ENCODE data around the gene DENND1A. TPM values are rescaled to one million over a fixed set of nuclear protein-coding genes. Genes with fewer than 3 reads are reported as not detected.

Gene DENND1A
- total RNA-seq, 3 donors from 2014 or later: 18.4 to 21.3 (median 20.1) TPM

DNA sequence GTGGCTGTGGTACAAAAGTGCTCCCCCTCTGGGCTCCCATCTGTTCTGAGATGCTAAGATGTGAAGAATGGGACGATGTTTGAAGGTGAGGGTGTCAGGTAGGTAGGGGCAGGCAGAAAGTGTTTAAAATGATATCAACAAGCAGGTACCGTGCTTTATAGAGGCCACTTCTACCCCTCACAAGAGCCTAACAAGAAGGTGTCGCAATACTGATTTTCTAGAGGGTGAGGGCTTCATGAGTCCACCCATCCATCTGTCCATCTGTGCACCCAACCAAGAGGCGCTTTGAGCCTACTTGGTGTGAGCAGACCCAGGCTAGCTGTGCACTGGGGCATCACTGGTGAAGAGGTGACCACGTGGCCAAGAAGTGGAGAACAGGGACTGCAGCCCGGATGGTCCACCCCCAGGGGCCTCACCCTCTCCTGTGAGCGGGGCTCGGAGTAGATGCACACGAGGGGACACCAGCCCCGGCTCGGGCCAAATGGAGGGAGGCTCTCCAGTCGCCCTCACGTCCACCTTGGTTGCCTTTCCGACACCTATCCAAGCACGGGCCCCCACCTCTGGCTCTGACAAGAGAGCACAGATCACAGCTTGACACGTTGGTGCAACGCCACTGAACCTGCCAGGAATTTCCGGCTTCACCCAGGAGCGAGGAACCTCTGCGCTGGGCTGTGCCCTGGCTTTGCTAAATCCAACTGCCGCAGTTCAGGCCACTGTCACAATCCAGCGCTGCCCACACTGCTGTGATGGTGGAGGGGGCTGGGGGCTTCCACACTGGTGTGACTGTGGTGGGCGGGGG lies 539.4 kb downstream of the DENND1A start:
- TF ChIP-seq POLR2AphosphoS5 (IDR thresholded peaks at IDR 0.05): no peak
- intact Hi-C loops (cut with DNase I; ENCODE audit: low total_unique reads): no loop called here
- Histone ChIP-seq H3K4me3 (no peak overlapping the region), H3K9me3 (no peaks in the 10 kb centered on the region), H3K27ac (no peak overlapping the region), H3K27me3 (no peaks in the 10 kb centered on the region), H3K36me3 (no peaks in the 10 kb centered on the region), H3K4me1 (no peaks in the 10 kb centered on the region)
- DNase-seq (ENCODE audit: low spot score in 2 of 2): no peak

DNA sequence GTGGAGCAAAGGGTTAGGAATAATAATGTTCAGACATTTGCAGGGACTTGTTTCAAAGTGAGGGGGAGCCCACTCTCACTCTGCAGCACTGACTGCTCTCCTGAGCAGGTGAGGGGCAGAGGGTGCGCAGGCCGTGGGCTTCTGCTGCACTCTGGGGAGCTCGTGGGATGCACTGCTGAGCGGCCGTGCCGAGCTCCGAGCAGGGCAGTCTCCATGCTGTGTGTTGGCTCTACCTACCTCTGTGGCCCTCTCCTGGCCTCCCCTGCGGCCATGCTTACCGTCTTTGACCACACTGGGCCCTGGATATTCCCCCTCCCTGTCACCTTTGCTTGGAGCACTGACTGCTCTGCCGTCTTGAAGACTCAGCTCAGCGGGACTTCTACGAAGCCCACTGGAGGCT lies 540.2 kb downstream of the DENND1A start:
- Histone ChIP-seq H3K9me3 (no peaks in the 10 kb centered on the region), H3K36me3 (no peaks in the 10 kb centered on the region), H3K4me3 (no peak overlapping the region), H3K27me3 (no peaks in the 10 kb centered on the region), H3K27ac (no peak overlapping the region), H3K4me1 (no peaks in the 10 kb centered on the region)
- DNase-seq (ENCODE audit: low spot score in 2 of 2): no peak
- intact Hi-C loops (cut with DNase I; ENCODE audit: low total_unique reads): no loop called here
- TF ChIP-seq POLR2A (IDR thresholded peaks at IDR 0.05): no peak
- TF ChIP-seq POLR2AphosphoS5 (IDR thresholded peaks at IDR 0.05): no peak
- TF ChIP-seq, protein P1, sequence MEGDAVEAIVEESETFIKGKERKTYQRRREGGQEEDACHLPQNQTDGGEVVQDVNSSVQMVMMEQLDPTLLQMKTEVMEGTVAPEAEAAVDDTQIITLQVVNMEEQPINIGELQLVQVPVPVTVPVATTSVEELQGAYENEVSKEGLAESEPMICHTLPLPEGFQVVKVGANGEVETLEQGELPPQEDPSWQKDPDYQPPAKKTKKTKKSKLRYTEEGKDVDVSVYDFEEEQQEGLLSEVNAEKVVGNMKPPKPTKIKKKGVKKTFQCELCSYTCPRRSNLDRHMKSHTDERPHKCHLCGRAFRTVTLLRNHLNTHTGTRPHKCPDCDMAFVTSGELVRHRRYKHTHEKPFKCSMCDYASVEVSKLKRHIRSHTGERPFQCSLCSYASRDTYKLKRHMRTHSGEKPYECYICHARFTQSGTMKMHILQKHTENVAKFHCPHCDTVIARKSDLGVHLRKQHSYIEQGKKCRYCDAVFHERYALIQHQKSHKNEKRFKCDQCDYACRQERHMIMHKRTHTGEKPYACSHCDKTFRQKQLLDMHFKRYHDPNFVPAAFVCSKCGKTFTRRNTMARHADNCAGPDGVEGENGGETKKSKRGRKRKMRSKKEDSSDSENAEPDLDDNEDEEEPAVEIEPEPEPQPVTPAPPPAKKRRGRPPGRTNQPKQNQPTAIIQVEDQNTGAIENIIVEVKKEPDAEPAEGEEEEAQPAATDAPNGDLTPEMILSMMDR (IDR thresholded peaks at IDR 0.05): no peak

DNA sequence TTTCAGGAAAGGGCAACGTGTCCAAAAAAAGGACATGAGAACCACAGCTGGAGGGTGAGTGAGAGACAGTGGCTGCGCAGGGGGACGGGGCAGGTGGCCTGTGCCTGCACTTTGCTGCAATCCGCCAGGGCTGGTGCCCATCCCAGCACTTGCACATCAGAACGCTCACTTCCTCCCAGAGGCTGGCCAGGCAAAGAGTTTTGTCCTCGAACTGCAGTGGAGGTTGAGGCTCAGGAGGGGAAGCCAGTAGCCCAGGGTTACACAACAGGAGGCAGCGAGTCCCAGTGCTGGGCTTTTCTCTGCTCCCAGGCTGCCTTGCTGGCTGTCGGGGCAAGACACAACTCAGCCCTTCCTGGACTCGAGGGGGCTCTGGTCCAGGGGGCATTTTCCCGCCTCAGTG lies 540.9 kb downstream of the DENND1A start:
- no peaks in the 10 kb centered on the region for H3K4me1 ChIP-seq
- TF ChIP-seq POLR2A (IDR thresholded peaks at IDR 0.05) (no peak), POLR2AphosphoS5 (IDR thresholded peaks at IDR 0.05) (no peak)
- TF ChIP-seq, protein P1 (IDR thresholded peaks at IDR 0.05): no peak
- no peak overlapping the region for H3K4me3 ChIP-seq
- intact Hi-C loops (cut with DNase I; ENCODE audit: low total_unique reads): no loop called here
- no peaks in the 10 kb centered on the region for H3K36me3 ChIP-seq
- no peaks in the 10 kb centered on the region for H3K27me3 ChIP-seq
- H3K27ac ChIP-seq: no peak overlapping the region
- no peaks in the 10 kb centered on the region for H3K9me3 ChIP-seq
- DNase-seq (ENCODE audit: low spot score in 2 of 2): no peak

DNA sequence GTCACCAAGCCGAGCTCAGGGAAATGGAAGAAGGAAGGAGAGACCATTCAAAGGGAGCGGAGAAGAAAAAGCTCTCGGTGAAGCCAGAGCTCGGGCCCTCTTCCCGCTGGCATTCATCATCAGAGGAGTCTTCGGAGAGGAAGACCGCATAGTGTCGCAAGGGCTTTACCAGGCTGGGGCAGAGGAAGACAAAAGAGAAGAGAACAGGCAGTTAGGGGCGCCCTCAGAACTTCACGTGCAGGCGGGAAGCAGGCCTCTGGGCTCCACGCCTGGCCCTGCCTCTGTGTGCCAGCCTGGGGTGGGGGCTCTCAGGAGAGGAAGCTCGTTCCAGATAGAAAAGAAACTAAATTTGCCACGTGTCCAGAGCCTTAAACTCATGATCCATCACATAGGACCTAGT lies 542.2 kb downstream of the DENND1A start:
- Histone ChIP-seq H3K4me3 (no peak overlapping the region), H3K36me3 (no peaks in the 10 kb centered on the region), H3K9me3 (no peaks in the 10 kb centered on the region), H3K4me1 (no peaks in the 10 kb centered on the region), H3K27me3 (no peaks in the 10 kb centered on the region), H3K27ac (no peak overlapping the region)
- TF ChIP-seq, protein P1 (IDR thresholded peaks at IDR 0.05): no peak
- no peak for TF ChIP-seq POLR2A (IDR thresholded peaks at IDR 0.05)
- no peak for TF ChIP-seq POLR2AphosphoS5 (IDR thresholded peaks at IDR 0.05)
- intact Hi-C loops (cut with DNase I; ENCODE audit: low total_unique reads): no loop called here
- DNase-seq (ENCODE audit: low spot score in 2 of 2): no peak

DNA sequence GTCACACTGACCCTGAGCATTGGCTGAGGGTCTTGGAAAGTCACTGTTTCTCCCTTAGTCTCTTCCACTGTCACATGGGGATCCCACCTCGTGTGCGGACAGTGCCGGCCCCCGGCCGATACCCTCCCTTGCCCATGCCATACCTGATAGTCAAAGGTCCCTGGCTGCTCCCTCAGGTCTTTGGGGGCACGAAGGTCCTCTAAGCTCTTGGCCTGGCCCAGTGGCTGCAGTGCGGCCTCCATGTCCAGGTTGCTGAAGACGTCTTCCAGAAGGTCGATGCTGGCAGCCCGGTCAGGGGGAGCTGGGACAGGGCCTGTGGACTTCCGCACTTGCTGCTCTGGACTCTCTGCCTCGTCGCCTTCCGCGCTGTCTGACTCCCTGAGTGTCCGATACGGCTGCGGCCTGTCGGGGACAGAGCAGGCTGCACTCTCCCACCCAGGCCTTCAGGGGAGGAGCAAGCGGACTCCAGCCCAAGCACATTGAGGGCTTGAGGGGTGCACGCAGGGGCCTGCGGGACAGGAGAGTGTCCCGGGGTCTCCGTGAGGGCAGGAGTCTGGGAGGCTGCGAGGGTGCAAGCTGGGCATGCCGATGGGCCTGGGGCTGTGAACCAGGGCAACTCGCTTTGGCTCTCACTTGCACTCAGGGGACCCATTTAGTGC lies 546.3 kb downstream of the DENND1A start:
- Histone ChIP-seq H3K9me3 (no peaks in the 10 kb centered on the region), H3K27me3 (no peaks in the 10 kb centered on the region), H3K36me3 (no peaks in the 10 kb centered on the region), H3K27ac (no peak overlapping the region), H3K4me1 (no peaks in the 10 kb centered on the region), H3K4me3 (no peak overlapping the region)
- TF ChIP-seq POLR2AphosphoS5 (IDR thresholded peaks at IDR 0.05) (no peak), POLR2A (IDR thresholded peaks at IDR 0.05) (no peak)
- TF ChIP-seq, protein P1 (IDR thresholded peaks at IDR 0.05): no peak
- DNase-seq (ENCODE audit: low spot score in 2 of 2): no peak
- intact Hi-C loops (cut with DNase I; ENCODE audit: low total_unique reads): no loop called here
